ENCODE data around the gene PARVA.

- TF ChIP-seq E2F5 (CRISPR knock-in tag; IDR thresholded peaks at IDR 0.05) = no peak
- no peak for TF ChIP-seq ZNF138 (CRISPR knock-in tag; conservative IDR thresholded peaks at IDR 0.05)
- TF ChIP-seq ATF3 (CRISPR knock-in tag; conservative IDR thresholded peaks at IDR 0.05) = no peak
- TF ChIP-seq USF2 (CRISPR knock-in tag; IDR thresholded peaks at IDR 0.05) = no peak
- no peak for TF ChIP-seq CTCF (IDR thresholded peaks at IDR 0.05)
- TF ChIP-seq E2F1 (CRISPR knock-in tag; IDR thresholded peaks at IDR 0.05) = no peak
- no peak for TF ChIP-seq RELA (CRISPR knock-in tag; IDR thresholded peaks at IDR 0.05; ENCODE audit: borderline replicate concordance)
- no peak for TF ChIP-seq IRF1 (CRISPR knock-in tag; IDR thresholded peaks at IDR 0.05)
- no peak for TF ChIP-seq TCF7 (CRISPR knock-in tag; IDR thresholded peaks at IDR 0.05; ENCODE audit: low read depth)
- no peak for TF ChIP-seq NR1H2 (CRISPR knock-in tag; IDR thresholded peaks at IDR 0.05)
- TF ChIP-seq ZNF423 (CRISPR knock-in tag; IDR thresholded peaks at IDR 0.05) = no peak
- no peak for TF ChIP-seq ETV6 (CRISPR knock-in tag; IDR thresholded peaks at IDR 0.05)
Measured at GRCh38 chr11:12556788-12557384, 179.5 kb downstream of the PARVA start.

All from WTC11 (cell line).